K562 treated with DMSO at 1 percent for 4 hours (cell line): ENCODE measurements around the gene CCL20. TPM values are rescaled to one million over a fixed set of nuclear protein-coding genes. Genes with fewer than 3 reads are reported as not detected.

Source experiments
- total RNA-seq: library from RNA; unstranded; fragments of 300-600 nt; gene quantifications from 2 replicates; pipeline ENCODE4 v1.2.3, GENCODE V29; 2022; ENCODE audit not compliant: insufficient read depth

Gene CCL20
- not detected in 2 replicates for total RNA-seq

GRCh38 chr2:227813562-227814353, at the start of gene CCL20:
Gene CCL20 (plus strand): TSS chr2:227813842. CDS start chr2:227813912, 70 bp downstream.

Other genes starting within 250 kb of the CCL20 start
- gene SCYGR2, start 214.9 kb upstream of the CCL20 start, total RNA-seq: not detected in 2 replicates
- gene SCYGR3, start 199.0 kb upstream of the CCL20 start, total RNA-seq: not detected in 2 replicates
- not detected in 2 replicates for gene SCYGR4, start 196.3 kb upstream of the CCL20 start, total RNA-seq
- not detected in 2 replicates for gene SCYGR5, start 147.0 kb upstream of the CCL20 start, total RNA-seq
- gene SLC19A3, start 95.8 kb upstream of the CCL20 start, total RNA-seq: not detected in 2 replicates
- gene SCYGR6, start 89.1 kb upstream of the CCL20 start, total RNA-seq: not detected in 2 replicates
- gene SCYGR7, start 85.5 kb upstream of the CCL20 start, total RNA-seq: not detected in 2 replicates
- not detected in 2 replicates for gene SCYGR8, start 67.9 kb upstream of the CCL20 start, total RNA-seq
- not detected in 2 replicates for gene DAW1, start 57.8 kb downstream of the CCL20 start, total RNA-seq